ENCODE results near the gene POTEI.
"Not testable (repeated sequence)": the region's sequence is repeated elsewhere in the genome, so short reads cannot be mapped to it uniquely, and the experiment has no call there.

- TF ChIP-seq, protein P1, sequence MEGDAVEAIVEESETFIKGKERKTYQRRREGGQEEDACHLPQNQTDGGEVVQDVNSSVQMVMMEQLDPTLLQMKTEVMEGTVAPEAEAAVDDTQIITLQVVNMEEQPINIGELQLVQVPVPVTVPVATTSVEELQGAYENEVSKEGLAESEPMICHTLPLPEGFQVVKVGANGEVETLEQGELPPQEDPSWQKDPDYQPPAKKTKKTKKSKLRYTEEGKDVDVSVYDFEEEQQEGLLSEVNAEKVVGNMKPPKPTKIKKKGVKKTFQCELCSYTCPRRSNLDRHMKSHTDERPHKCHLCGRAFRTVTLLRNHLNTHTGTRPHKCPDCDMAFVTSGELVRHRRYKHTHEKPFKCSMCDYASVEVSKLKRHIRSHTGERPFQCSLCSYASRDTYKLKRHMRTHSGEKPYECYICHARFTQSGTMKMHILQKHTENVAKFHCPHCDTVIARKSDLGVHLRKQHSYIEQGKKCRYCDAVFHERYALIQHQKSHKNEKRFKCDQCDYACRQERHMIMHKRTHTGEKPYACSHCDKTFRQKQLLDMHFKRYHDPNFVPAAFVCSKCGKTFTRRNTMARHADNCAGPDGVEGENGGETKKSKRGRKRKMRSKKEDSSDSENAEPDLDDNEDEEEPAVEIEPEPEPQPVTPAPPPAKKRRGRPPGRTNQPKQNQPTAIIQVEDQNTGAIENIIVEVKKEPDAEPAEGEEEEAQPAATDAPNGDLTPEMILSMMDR (IDR thresholded peaks at IDR 0.05 in 2 of 3, conservative IDR thresholded peaks at IDR 0.05 in 1 of 3; ENCODE audit: borderline replicate concordance in 1 of 3, insufficient read depth in 1 of 3, low read depth in 2 of 3, low read length in 2 of 3), result not testable (repeated sequence)
- not testable (repeated sequence) for TF ChIP-seq EZH2 (IDR thresholded peaks at IDR 0.05); POLR2A (IDR thresholded peaks at IDR 0.05; ENCODE audit: borderline replicate concordance, extremely low read depth, insufficient read depth, insufficient read length); ZFX (IDR thresholded peaks at IDR 0.05)
Observed at GRCh38 chr2:130520992-130521391, 11.9 kb upstream of the POTEI start, which contains the start of gene CFC1B.

All from HCT116 (cell line).